LNCAP (cell line): ENCODE measurements around the gene THG1L.

Experiments
- TF ChIP-seq, protein P1 (sequence below): fragments of 450-650 bp; IDR thresholded peaks from 2 replicates; pipeline ENCODE4 v1.5.1; 2017; ENCODE audit warnings: mild to moderate bottlenecking

The THG1L gene

DNA sequence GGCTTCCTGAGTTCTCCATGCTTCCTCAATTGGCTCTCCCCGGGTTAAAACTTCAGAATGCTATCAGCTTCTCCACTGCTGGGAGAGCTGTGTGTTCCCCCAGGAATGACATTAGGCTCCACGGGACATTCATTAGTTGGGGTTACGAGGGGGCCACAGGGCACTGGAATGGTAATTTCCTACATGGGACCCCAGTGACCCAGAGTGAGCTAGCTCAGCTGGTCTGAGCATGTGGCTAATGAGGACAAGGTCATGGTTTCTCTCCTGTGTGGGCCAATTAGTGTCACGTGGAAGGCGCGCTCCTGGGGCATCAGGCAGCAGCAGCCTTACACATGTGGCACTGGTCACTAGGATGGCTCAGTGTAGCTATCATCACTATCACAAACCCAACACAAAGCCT, 33.3 kb downstream of the THG1L start:
- TF ChIP-seq, protein P1, sequence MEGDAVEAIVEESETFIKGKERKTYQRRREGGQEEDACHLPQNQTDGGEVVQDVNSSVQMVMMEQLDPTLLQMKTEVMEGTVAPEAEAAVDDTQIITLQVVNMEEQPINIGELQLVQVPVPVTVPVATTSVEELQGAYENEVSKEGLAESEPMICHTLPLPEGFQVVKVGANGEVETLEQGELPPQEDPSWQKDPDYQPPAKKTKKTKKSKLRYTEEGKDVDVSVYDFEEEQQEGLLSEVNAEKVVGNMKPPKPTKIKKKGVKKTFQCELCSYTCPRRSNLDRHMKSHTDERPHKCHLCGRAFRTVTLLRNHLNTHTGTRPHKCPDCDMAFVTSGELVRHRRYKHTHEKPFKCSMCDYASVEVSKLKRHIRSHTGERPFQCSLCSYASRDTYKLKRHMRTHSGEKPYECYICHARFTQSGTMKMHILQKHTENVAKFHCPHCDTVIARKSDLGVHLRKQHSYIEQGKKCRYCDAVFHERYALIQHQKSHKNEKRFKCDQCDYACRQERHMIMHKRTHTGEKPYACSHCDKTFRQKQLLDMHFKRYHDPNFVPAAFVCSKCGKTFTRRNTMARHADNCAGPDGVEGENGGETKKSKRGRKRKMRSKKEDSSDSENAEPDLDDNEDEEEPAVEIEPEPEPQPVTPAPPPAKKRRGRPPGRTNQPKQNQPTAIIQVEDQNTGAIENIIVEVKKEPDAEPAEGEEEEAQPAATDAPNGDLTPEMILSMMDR = no peak

DNA sequence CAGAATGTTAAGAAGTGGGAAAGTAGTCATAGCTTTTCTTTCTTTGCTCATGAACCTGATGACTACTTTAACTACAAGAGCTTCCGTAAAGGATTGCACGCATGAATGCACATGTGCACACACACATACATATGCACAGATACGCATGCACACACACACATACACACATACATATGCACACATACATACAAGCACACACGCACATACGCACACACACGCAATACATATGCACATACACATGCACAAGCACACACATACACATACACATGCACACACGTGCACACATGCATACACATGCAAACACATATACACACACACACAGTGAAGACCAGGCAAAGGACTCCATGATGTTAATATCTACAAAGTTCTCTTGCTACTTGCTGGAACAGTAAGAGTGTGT, 35.2 kb downstream of the THG1L start:
- TF ChIP-seq, protein P1 = no peak

DNA sequence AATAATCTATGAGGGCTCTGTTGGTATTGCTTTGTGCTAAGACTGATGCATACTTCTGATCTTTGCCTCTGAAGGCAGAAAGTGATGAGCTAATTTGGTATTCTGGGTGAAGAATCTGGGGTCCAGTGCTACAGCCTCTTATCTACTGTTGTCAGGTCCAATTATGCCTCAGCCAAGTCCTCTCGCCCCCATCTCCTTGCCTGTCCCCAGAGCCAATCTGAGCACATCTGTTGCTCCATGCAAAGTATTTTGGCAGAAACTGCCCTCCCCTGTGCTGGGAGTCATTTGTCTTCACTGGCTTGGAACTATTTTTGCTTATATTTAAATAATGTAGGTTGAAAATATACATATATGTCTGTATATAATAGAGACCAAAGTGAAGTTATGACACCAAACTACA, 35.7 kb downstream of the THG1L start:
- TF ChIP-seq, protein P1 = no peak

DNA sequence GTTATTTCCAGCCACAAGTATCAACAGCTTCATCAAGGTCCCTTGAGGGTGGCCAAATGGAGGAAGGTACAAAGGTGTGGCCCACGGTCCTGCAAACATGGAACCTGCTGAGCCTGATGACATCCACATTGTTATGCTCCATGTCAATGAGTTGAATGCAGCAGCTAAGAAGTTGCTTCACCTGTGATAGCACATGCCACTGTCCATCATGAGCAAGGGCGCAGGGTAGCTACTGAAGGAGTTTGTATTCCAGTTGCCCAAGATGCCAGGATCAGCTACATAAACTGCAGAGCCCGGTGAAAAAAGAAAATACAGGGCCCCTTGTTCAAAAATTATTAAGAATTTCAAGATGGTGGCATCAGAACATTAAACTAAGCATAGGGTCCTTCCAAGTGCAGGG, 36.5 kb downstream of the THG1L start:
- TF ChIP-seq, protein P1 = no peak

DNA sequence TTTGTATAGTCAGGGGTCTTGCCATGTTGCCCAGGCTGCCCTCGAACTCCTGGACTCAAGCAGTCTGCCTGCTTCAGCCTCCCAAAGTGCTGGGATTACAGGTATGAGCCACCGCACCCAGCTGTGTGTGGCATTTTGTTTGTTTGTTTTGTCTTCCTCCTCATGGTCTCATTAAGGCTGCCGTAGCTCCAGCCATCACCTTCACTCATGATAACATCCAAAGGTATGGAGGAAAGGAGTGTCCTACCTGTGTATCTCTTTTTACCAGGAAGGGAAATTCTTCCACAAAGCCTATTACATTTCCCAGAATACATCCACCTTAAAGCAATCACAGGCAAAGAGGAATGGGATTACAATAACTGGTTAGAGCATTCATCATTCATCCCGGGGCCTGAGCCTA, 39.4 kb downstream of the THG1L start:
- TF ChIP-seq, protein P1 = no peak

DNA sequence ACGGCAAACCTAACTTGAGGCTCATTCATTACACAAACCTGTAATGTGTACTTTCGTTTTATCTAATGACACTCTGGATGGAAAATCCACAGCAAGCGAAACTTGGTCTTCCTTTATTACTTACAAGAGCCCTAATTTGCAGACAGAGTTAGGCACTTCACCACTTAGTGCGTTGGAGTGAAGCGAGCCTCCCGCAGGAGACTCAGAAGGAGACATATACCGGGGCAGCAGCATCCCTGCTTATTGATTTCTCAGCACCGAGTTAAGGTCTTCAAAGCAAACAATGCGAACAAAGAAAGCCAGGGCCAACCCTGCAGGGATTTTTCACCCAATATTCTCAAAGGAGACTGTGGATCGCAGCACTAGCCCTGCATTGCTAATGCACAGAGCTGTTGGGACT, 40.9 kb downstream of the THG1L start:
- TF ChIP-seq, protein P1 = no peak

DNA sequence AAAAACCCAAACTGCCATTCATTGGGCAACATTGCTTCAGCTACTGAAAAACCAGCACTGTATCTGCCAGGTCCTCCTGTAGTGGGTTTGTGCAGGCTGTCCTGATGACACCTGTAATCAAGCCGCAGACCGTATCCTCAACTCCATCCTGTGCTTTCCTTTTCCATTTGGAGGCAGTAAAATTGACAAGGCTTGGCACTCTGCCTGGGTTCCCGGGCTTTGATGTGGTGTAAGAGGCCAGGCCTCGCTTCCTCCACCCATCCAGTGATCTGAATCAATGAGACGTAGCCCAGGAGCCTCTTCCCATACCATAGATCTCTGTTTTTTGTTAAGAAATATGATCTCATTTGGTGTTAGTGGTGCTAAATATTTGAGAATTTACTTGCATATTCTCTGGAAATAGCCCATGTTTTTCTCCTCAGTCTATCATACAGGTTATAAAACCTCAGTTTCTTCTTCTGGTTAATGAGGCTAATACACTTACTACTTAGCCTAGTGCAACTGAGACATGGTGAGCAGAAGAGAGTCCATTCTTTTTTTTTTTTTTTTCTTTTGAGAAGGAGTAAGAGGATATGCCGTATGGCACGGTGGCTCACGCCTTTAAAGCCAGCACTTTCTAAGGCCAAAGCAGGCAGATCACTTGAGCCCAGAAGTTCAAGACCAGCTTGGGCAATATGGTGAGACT, 47.0 kb downstream of the THG1L start:
- TF ChIP-seq, protein P1 = no peak

DNA sequence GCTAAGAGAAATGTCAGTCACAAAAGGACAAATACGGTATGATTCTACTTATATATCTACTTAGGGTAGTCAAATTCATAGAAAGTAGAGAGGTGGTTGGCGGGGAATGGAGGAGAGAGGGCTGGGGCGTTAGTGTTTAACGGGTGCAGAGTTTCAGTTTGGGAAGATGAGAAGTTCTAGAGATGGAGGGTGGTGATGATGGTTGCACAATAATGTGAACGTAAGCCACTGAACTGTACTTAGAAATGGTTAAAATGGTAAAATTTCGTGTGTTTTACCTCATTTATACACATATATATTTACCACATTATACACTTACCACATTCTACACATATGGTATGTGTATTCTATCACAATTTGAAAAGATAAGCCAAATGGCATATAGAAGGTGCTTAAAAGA, 48.0 kb downstream of the THG1L start:
- TF ChIP-seq, protein P1 = no peak
